Stimulated activated memory B cell treated with anti-CD40 and anti-IgM and Interleukin-4, amounts not matched to agents 10 μg/mL and 1 μg/mL and 100 μg/mL, for 72 hours (primary cell): Measurements from ENCODE around the gene TBCB.
A peak's percentile ranks its signal among the peaks of the same experiment; 100 is the strongest.
"Not testable (repeated sequence)": the region's sequence is repeated elsewhere in the genome, so short reads cannot be mapped to it uniquely, and the experiment has no call there.

Experiments used
- ATAC-seq: fragments of 150-1000 bp; cut with Tn5 transposase; 2 replicates; pipeline ENCODE4 v1.10.0; 2021
- H3K27ac Mint-ChIP-seq: one replicate; pipeline ENCODE4 v1.8.0; 2022; ENCODE audit warnings: mild to moderate bottlenecking, mixed read lengths
- H3K27me3 Mint-ChIP-seq: one replicate; pipeline ENCODE4 v1.8.0; 2022; ENCODE audit warnings: mixed read lengths
- H3K36me3 Mint-ChIP-seq: one replicate; pipeline ENCODE4 v1.8.0; 2022; ENCODE audit warnings: mixed read lengths
- H3K4me1 Mint-ChIP-seq: one replicate; pipeline ENCODE4 v1.8.0; 2022; ENCODE audit warnings: mixed read lengths
- H3K4me3 Mint-ChIP-seq: one replicate; pipeline ENCODE4 v1.8.0; 2022; ENCODE audit warnings: mild to moderate bottlenecking, moderate library complexity, mixed read lengths
- H3K9me3 Mint-ChIP-seq: one replicate; pipeline ENCODE4 v1.8.0; 2022; ENCODE audit warnings: mixed read lengths

TBCB gene

GRCh38 chr19:36113894-36114720 lies 1.2 kb upstream of the TBCB start:
- Mint-ChIP-seq H3K27ac (peak overlapping the region; percentile 93), H3K9me3 (no peaks in the 10 kb centered on the region), H3K4me1 (peaks cover 49% of the 10 kb centered on the region), H3K36me3 (peaks cover 46% of the 10 kb centered on the region), H3K4me3 (peak overlapping the region; percentile 92), H3K27me3 (no peaks in the 10 kb centered on the region)
- ATAC-seq: no peak

GRCh38 chr19:36114721-36115452 lies 381 bp upstream of the TBCB start, which contains the start of gene POLR2I:
Gene POLR2I (minus strand): TSS chr19:36114875. CDS start chr19:36114856, 19 bp downstream.
- Mint-ChIP-seq H3K9me3 (no peaks in the 10 kb centered on the region), H3K36me3 (peaks cover 53% of the 10 kb centered on the region), H3K27me3 (no peaks in the 10 kb centered on the region), H3K4me3 (peak within 1 kb of the TSS; percentile 92), H3K27ac (peak within 1 kb of the TSS; percentile 93), H3K4me1 (peaks cover 56% of the 10 kb centered on the region)
- ATAC-seq: peak; percentile 96

DNA sequence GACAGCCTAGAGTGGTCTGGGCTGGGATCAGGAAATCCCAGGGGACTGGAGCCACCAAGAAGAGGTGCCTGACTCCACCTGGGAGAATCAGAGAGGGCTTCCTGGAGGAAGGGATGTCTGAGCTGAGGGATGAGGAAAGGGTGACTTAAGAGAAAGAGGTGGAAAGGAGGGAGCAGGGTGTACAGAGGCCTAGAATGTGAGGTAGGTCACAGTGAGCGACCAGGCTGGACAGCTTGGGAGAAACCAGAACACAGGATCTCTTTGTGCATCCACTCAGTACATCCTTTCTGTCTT lies 1.0 kb downstream of the TBCB start:
- peak overlapping the region; percentile 93 for H3K27ac Mint-ChIP-seq
- no peak for ATAC-seq
- peaks cover 67% of the 10 kb centered on the region for H3K4me1 Mint-ChIP-seq
- no peaks in the 10 kb centered on the region for H3K27me3 Mint-ChIP-seq
- H3K4me3 Mint-ChIP-seq: peak overlapping the region; percentile 92
- peaks cover 67% of the 10 kb centered on the region for H3K36me3 Mint-ChIP-seq
- no peaks in the 10 kb centered on the region for H3K9me3 Mint-ChIP-seq

DNA sequence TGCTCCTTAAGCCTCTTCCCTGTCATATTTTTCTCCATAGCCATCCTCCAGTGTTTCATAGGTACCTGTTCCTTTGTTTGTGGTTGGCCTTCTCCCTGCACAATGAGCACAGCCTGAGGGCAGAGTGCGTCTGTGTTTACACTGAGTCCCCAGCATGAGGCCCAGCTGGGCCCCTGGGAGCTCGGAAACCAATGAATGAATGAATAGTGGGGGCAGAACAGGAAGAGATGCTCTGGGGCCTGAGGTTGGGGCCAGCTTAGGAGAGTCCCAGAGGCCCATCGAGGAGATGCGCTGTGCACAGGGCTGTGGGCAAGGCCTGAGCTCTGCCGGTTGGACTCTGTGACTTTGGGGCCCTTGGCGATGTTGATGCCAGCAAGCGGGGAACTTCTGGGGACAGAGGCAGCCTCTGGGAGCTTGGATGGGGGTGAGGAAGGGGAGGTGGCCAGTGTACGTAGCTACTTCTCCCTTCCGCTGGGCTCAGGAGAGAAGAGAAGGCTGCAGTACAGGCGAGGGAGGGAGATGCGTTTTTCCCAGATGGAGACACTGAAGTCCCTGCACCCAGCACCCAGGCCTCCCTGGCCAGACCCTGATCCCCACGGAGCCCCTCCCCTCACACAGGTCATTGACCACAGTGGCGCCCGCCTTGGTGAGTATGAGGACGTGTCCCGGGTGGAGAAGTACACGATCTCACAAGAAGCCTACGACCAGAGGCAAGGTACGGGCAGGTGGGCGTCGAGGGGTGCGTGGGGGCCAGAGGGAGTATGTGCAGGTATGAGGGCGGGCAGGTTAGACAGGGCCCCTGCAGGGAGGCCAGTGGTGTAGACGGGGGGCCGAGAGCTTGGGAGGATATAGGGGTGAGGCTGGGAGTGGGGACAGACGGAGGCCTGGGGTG lies 5.1 kb downstream of the TBCB start:
- Mint-ChIP-seq H3K36me3 (peaks cover 66% of the 10 kb centered on the region), H3K4me3 (no peak overlapping the region), H3K9me3 (no peaks in the 10 kb centered on the region), H3K27ac (peak overlapping the region; percentile 48), H3K27me3 (no peaks in the 10 kb centered on the region), H3K4me1 (peaks cover 47% of the 10 kb centered on the region)
- ATAC-seq: no peak

- no peaks in the 10 kb centered on the region for H3K27me3 Mint-ChIP-seq
- H3K27ac Mint-ChIP-seq: no peak overlapping the region
- peaks cover 72% of the 10 kb centered on the region for H3K36me3 Mint-ChIP-seq
- H3K9me3 Mint-ChIP-seq: no peaks in the 10 kb centered on the region
- H3K4me3 Mint-ChIP-seq: no peak overlapping the region
- peaks cover 51% of the 10 kb centered on the region for H3K4me1 Mint-ChIP-seq
- ATAC-seq: peak; percentile 37
These were observed 5.7 kb downstream of the TBCB start for GRCh38 chr19:36120984-36121358.

DNA sequence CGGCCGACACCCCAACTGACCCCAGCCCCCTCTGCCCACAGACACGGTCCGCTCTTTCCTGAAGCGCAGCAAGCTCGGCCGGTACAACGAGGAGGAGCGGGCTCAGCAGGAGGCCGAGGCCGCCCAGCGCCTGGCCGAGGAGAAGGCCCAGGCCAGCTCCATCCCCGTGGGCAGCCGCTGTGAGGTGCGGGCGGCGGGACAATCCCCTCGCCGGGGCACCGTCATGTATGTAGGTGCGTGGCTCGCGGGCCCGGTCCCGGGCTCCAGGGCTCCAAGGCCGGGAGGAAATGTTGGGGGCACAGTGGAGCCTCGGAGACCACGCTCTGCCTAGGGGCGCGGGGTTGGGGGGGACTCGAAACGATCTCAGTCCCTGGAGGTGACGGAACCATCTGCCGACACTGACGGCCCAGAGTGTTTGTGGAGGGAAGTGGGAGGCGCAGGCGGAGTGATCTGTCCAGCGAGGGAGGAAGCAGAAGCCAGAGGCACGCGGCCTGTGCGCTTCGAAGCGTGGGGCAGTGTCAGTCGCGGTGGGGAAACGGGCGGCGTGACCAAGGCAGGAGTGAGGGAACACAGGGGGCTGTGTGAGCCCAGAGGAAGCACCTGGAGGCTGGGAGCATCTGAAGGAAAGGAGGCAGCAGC lies 6.3 kb downstream of the TBCB start:
- H3K36me3 Mint-ChIP-seq: peaks cover 69% of the 10 kb centered on the region
- no peak overlapping the region for H3K27ac Mint-ChIP-seq
- H3K9me3 Mint-ChIP-seq: no peaks in the 10 kb centered on the region
- H3K4me1 Mint-ChIP-seq: peaks cover 45% of the 10 kb centered on the region
- H3K4me3 Mint-ChIP-seq: no peak overlapping the region
- peak; percentile 6 for ATAC-seq
- H3K27me3 Mint-ChIP-seq: no peaks in the 10 kb centered on the region

DNA sequence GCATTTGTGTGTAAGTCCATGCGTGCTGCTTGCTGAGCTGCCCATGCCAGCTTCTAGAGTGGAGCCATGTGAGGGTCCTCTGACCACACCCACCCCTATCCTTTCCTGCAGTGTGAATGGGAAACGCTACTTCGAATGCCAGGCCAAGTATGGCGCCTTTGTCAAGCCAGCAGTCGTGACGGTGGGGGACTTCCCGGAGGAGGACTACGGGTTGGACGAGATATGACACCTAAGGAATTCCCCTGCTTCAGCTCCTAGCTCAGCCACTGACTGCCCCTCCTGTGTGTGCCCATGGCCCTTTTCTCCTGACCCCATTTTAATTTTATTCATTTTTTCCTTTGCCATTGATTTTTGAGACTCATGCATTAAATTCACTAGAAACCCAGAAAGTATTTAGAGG lies 10.3 kb downstream of the TBCB start:
- no peak overlapping the region for H3K4me3 Mint-ChIP-seq
- H3K4me1 Mint-ChIP-seq: peaks cover 23% of the 10 kb centered on the region
- H3K36me3 Mint-ChIP-seq: peaks cover 39% of the 10 kb centered on the region
- H3K27me3 Mint-ChIP-seq: no peaks in the 10 kb centered on the region
- no peak for ATAC-seq
- no peaks in the 10 kb centered on the region for H3K9me3 Mint-ChIP-seq
- H3K27ac Mint-ChIP-seq: peak overlapping the region; percentile 50

- peak overlapping the region; percentile 90 for H3K27ac Mint-ChIP-seq
- H3K36me3 Mint-ChIP-seq: peaks cover 17% of the 10 kb centered on the region
- no peaks in the 10 kb centered on the region for H3K27me3 Mint-ChIP-seq
- H3K9me3 Mint-ChIP-seq: no peaks in the 10 kb centered on the region
- peaks cover 33% of the 10 kb centered on the region for H3K4me1 Mint-ChIP-seq
- peak overlapping the region; percentile 94 for H3K4me3 Mint-ChIP-seq
- peak; percentile 41 for ATAC-seq
These were observed 13.1 kb downstream of the TBCB start for GRCh38 chr19:36128392-36128736.

- H3K27me3 Mint-ChIP-seq, H3K36me3 Mint-ChIP-seq, H3K4me3 Mint-ChIP-seq, H3K27ac Mint-ChIP-seq, ATAC-seq, H3K9me3 Mint-ChIP-seq: not testable (repeated sequence)
- peaks cover 26% of the 10 kb centered on the region for H3K4me1 Mint-ChIP-seq
These were observed 16.0 kb downstream of the TBCB start for GRCh38 chr19:36131221-36131620.

DNA sequence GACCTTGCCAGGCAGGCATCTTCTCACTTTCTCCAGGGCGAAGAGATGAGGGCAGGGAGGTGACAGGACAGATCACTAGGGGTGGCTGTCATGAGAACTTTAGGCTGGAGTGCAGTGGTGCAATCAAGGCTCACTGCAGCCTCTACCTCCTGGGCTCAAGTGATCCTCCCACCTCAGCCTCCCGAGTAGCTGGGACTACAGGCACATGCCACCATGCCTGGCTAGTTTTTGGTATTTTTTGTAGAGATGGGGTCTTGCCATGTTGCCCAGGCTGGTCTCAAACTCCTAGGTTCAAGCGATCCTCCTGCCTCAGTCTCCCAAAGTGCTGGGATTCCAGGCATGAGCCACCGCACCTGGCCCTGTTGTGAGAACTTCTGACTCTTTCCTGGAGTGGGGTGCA lies 19.6 kb downstream of the TBCB start:
- not testable (repeated sequence) for H3K9me3 Mint-ChIP-seq, ATAC-seq, H3K4me3 Mint-ChIP-seq, H3K27ac Mint-ChIP-seq, H3K36me3 Mint-ChIP-seq, H3K27me3 Mint-ChIP-seq
- H3K4me1 Mint-ChIP-seq: peaks cover 21% of the 10 kb centered on the region

GRCh38 chr19:36136964-36137686 lies 21.9 kb downstream of the TBCB start:
- ATAC-seq: no peak
- peak overlapping the region; percentile 60 for H3K27ac Mint-ChIP-seq

DNA sequence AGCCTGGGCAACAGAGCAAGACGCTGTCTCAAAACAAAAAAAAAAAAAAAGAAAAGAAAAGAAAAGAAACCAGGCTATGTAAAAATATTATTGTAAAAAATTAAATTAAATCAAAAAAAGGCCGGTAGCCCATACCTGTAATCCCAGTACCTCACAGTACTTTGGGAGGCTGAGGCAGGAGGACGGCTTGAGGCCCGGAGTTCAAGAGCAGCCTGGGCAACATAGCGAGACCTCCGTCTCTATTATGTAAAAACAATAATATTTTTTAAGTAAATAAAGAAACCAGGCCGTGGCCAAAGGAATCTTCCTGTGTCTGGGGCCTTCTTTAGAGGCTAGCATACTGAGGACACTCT lies 23.8 kb downstream of the TBCB start:
- Mint-ChIP-seq H3K27me3 (no peaks in the 10 kb centered on the region), H3K27ac (peak overlapping the region; percentile 98), H3K4me3 (peak overlapping the region; percentile 99), H3K9me3 (peaks cover 4% of the 10 kb centered on the region), H3K4me1 (peaks cover 28% of the 10 kb centered on the region), H3K36me3 (peaks cover 23% of the 10 kb centered on the region)
- no peak for ATAC-seq

More at GRCh38 chr19:36136964-36137686, 21.9 kb downstream of the TBCB start:
- Mint-ChIP-seq H3K4me3 (peak overlapping the region; percentile 62), H3K27me3 (no peaks in the 10 kb centered on the region), H3K9me3 (peaks cover 4% of the 10 kb centered on the region), H3K4me1 (peaks cover 26% of the 10 kb centered on the region), H3K36me3 (peaks cover 13% of the 10 kb centered on the region)

DNA sequence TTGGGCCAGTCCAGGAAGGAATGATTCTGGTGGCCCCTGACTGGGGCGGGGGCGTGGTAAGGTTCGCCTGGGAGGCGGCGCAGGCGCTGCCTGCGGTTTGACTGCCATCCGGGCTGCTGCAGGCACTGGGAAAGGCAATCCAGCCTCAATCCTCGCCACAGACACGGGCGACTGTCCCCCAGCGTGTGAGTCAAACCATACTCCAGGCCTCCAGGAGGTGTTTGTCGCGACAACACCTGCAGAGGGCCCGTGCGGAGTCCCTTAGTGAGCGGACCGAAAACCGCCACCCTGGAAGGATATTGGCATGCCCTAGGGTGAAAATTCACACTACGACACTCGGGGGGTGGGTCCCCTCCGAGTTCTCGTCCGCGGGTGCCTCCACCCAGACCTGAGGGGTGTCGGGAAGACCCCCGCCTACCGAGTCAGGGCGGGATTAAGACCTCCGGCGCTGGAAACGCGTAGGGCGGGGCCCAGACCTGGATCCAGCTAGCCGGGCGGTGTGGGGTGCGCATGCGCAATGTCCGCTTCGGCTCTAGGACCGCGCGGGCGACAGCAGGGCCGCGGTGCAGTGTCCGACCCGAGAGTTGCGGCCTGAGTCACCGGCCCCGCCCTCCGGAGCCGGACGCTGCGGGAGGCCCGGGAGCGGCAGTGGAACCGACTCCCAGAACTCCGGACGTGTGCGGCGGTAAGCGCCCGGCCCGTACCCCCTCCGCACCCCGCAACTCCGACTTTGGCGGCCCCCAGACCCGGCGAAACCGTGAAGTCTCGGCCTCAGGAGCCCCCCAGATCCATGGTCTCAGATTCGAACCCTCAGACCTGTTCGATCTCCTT lies 24.4 kb downstream of the TBCB start, which contains the start of gene CAPNS1:
TSS of gene CAPNS1 (plus strand) at position 594 of the 831 bp plus-strand sequence. CDS start 946 bp downstream, outside the sequence.
- Mint-ChIP-seq H3K9me3 (peaks cover 4% of the 10 kb centered on the region), H3K36me3 (peaks cover 23% of the 10 kb centered on the region), H3K4me1 (peaks cover 28% of the 10 kb centered on the region), H3K4me3 (peak within 1 kb of the TSS; percentile 99), H3K27ac (peak within 1 kb of the TSS; percentile 98), H3K27me3 (no peaks in the 10 kb centered on the region)
- ATAC-seq: peak; percentile 93
